Fibroblast of lung (primary cell): ENCODE data around the gene EYS.

Experiments used
- CTCF ChIP-seq, 2 donors: IDR thresholded peaks in 1 of 2; conservative IDR thresholded peaks in 1 of 2; 1 replicate in 1 of 2; 2 replicates in 1 of 2; pipeline ENCODE4 v1.5.1; 2011 to 2012; ENCODE audit warnings: low read length in 2 of 2, control low read depth in 1 of 2, inconsistent platforms in 1 of 2, low read depth in 1 of 2, mild to moderate bottlenecking in 1 of 2
- EZH2 ChIP-seq: IDR thresholded peaks from 2 replicates; pipeline ENCODE4 v1.5.1; 2012; ENCODE audit warnings: low read length, control low read depth, mild to moderate bottlenecking; ENCODE audit errors: missing control alignments

- no peak for TF ChIP-seq CTCF (conservative IDR thresholded peaks at IDR 0.05 in 1 of 2, IDR thresholded peaks at IDR 0.05 in 1 of 2; ENCODE audit: low read depth in 1 of 2, low read length in 2 of 2)
- no peak for TF ChIP-seq EZH2
Observed at GRCh38 chr6:65112435-65112834, 594.6 kb downstream of the EYS start.
